Umbilical cord (tissue), 2 donors: ENCODE data around the gene MICAL2. TPM values are rescaled to one million over a fixed set of nuclear protein-coding genes. Genes with fewer than 3 reads are reported as not detected.

Experiments
- DNase-seq: peaks from one replicate; pipeline ENCODE4 v3.0.0-alpha.2; 2015; ENCODE audit warnings: low spot score
- total RNA-seq: library from RNA; depleted of rRNA; stranded (reverse); fragments of >200 nt; gene quantifications from one replicate; pipeline ENCODE4 v1.2.3, GENCODE V29; 2014; ENCODE audit warnings: low replicate concordance; ENCODE audit not compliant: insufficient read depth

Gene MICAL2
- total RNA-seq, 1 donor from 2014 or later: 59.9 TPM

DNA sequence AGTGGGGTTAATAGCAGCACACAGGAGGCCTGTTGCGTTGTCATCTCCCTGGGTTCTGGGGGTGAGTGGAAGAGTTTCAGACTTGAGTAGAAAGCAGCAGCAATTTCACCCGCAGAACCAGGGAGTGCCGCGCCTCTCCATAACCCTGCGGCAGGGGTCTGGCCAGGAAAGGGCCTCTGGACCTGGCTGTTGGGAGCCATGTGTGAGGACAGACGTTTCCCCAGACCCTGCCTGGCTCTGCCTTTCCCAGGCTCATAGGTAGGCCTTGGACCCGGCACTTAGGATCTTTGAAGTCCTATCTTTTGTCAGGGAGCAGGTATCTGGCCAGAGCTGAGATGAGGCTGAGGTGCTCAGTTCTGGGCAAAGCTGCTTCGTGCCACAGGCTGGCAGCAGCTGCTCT, 160.4 kb downstream of the MICAL2 start:
- no peak for DNase-seq

DNA sequence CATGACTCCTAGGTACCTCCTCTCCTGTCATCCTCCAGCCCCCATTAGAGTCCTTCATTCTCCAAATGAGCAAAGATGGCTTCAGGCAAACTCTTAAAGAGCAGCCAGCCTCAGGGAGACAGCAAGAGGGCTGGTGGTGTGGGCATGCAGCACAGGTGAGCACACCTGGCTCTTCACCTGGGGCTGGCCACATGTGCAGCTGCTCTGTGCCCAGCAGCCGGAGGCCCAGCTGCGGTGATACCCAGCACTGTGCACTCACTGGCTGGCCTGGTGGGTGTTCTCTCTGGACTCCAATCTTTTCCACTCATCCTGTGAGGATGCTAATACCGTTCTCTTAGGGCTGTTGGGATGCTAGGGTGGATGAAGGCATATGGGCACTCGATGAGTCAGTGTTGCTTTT, 160.9 kb downstream of the MICAL2 start:
- no peak for DNase-seq

DNA sequence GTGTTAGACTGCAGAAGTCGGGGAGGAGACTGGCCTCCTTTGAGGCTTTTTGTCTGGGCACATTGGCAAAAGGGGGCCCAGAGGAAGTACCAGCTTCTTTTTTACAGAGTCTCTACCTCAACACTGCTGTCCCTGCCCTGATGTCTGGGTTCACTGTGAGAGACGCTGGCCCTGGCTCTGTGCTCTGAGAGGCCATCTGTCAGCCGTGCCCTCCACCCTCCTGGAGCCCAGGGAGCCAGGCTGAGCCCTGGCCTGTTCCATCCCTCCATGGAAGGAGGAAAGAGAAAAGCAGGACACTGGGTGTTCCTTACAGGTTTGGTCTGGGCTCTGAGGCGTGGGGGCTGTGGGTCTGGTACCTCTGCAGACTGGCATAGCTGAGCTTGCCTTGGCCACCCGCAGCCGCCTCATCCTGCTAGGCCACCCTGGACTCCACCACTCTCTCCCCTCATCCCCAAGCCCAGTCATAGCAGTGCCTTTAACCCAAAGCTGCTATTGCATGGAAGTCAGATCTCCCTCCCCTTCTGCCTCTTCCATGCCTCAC, 161.5 kb downstream of the MICAL2 start:
- DNase-seq: no peak

DNA sequence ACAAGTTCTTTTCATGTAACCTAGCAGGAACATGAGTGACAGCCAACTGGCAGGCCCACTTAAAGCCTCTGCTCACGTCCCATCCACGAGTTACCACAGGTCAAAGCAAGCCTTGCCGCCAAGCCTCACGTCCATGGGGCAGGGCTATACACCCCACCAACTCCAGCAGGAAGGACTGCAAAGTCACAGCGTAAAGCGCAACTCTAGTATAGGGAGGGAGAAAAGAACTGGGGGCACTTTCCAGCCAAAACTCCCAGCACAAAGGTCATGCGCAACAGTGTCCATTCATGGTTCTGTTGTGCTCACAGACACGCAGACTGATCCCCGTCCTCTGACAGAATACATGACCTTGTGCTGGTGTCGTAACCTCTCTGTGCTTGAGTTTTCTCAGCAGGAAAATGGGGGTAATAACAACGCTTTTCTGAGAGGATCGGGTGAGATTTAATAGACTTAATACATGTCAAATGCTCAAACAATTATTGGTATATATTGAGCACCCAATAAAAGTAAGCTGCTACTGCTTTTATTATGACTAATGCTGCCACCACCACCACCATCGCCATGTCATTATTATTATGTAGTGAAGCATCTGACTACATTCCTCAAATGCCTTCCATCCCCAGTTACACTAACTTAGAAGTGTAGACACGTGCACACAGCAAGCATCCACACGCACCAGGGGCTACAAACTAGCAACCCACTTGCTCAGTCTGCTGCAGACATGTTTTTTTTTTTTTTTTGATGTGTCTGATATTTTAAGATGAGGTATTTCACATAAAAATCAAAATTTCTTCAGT, 162.6 kb downstream of the MICAL2 start:
- no peak for DNase-seq

DNA sequence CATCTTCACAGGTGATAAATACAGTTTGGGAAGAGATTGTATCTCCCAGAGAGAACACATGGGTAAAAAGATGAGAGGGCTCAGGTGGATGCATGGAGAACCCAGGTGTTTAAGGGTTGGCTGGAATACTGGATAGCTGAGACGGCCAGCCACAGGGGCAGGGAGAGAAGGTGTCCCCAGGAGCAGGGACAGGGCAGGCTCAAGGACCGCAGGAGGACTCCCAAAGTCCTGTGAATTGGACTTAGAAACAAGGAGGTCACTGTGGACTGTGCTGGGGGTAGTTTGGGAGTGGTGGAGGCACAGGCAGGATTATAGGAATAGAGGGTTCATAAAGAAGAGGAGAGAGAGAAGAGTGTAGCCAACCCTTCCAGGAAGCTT, 163.2 kb downstream of the MICAL2 start:
- no peak for DNase-seq

DNA sequence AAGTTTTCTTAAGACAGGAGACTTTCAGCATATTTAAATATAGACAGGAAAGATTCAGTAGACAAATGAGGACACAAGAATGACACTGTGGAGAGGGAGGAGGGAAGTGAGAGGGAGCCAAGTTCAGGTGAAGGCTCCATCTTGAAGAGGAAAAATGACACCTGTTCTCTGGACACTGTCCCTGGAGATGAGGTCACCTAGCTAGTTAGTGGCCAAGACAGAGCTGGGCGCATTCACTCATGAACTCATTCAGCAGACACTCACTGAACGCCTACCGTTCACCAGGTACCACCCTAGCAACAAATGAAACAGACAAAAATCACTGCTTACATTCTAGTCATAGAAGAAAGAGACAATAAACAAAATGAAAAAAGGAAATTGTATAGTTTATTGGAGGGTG, 163.7 kb downstream of the MICAL2 start:
- no peak for DNase-seq

DNA sequence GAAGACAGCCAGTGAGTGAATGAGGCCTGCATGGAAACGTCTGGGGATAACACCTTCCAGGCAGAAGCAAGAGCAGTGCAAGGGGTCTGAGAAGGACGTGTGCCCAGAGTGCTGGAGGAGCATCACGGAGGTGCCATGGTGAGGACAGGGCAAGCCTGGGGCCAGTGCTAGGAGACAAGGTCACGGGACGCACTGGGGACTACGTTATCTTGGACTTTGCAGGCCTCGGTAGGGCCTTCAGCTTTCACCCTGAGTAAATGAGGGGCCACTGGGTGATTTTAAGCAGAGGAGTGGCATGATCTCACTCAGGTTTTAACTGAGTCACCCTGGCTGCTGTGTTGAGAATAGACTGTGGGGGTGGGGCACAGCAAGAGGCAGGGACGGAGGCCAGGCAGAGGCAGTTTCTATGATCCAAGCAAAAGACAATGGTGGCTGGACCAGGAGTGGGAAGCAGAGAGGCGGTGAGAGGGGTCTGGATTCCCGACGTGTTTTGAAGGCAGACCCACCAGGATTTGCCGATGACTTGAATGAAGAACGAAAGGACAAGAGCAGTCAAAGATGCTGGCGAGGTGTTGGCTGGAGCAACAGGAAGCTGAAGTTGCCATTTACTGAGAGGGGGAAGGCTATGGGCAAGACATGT, 164.3 kb downstream of the MICAL2 start:
- DNase-seq: peak; percentile 50

DNA sequence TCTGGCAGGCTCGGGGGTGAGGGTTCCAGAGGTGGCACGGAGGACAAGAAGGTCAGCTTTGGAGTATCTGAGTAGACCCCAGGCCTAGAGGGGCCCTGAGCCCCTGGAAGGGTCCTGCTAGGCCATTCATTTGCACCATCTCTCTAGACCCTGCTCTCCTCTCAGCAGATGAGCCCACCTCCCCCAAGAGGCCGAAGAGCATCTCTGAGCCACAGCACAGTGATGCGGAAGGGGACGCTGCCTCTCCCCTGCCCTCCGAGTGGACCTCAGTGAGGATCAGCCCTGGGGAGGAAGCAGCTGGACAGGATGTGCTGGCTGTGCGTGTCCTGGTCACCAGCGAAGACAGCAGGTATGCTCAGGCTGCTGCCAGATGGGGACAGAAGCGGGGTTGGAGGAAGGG, 165.4 kb downstream of the MICAL2 start:
- DNase-seq: no peak

DNA sequence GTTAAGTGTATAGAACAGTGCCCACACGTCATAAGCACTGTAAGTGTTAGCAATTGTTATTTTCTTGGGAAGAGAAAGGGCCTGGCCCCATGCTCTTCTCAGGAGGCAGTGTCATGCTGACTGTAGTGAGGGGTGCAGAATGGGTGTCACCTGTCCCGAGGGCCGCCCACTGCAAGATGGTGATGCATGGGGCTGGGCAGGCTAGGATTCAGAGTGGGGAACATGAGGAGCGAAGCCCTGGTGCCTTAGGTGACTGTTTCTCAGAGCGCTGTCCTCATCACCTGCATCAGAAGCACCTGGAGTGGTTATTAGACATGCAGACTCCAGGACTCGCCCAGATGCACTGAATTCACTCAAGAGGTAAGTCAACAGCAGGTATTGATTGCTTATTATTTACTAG, 166.0 kb downstream of the MICAL2 start:
- DNase-seq: no peak

DNA sequence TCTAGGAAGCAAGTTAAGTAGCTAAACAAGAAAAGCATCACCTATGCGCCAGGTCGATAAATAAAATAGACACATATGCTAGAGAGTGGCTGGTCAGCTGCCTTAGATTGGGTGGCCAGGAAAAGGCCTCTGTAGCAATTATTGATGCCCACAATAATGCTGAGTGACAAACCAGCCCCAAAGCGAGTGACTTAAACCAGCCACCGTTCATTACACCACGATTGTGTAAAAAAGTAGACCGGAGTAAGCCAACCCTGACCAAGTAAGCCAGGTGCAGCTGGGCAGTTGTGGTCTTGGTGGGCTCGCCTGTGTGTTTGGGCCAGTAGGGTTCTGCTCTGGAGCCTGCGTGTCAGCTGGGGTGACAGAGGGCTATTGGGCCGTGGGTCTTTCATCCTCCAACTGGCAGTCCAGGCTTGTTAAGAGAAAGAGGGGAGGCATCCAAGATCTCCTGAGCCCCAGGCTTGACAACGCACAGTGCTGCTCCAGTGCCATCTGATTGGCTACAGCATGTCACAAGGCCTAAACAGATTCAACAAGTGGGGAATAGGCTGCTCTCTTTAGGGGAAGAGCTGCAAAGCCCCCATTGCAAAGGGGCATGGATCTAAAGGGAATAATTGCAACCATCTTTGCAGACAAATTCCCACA, 166.6 kb downstream of the MICAL2 start:
- DNase-seq: no peak

DNA sequence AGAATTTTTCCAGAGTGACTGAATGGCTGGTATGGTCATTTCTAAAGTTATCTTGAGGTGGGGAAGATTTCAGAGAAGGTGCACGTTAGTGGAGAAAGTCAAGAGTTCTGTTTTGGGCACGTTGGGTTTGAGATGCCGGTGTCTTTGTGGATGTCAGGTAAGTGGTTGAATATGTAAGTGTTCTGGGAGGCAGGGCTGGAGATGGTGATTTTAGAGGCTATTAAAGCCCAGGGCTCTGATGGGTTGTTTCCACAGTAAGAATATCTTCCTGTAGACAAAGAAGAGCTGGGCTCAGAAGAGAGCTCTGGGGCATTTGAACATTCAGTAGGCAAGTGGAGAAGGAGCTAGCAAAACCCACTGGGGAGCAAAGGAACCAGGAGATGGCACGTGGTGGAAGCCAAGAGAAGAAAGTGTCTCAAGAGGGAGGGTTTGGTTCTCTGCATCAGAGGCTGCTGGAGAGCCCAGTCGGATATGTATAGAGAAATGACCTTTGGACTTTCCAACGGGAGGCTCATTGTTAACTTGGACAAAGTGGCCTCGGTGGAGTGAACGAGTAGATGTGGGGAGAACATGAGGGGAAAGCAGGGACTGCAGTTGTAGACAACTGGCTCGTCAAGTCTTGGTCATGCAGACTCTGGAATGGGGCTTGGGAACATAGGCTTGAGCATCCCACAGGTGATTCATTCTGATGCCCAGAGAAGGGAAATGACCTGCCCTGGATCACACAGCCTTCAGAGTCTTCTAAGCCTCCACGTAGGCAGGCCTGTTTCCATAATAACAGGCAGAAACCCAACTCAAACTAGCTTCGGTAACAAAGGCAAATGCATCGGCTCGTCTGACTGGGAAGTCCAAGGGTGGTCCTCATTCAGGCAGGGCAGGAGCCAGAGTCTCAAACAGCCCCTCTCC, 168.6 kb downstream of the MICAL2 start:
- no peak for DNase-seq

DNA sequence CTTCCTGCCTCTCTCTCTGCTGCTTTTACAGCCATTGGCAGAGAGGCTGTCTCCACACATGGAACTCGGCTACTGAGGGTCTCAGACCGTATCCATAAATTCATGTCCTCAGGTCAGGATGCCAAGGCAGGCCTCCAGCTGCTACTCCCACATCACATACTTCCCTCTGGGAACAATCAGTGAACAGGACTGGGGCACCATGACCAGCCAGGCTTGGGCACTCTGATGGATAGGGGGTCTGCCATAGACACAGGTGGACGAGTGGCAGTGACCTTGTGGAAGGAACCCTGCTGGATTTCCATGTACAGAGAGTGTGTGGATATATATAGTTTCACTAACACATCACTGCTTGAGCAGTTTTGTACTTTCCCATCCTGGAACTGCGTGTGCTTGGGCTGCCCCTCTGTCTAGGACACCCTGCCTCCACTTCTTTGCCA, 169.3 kb downstream of the MICAL2 start:
- no peak for DNase-seq

DNA sequence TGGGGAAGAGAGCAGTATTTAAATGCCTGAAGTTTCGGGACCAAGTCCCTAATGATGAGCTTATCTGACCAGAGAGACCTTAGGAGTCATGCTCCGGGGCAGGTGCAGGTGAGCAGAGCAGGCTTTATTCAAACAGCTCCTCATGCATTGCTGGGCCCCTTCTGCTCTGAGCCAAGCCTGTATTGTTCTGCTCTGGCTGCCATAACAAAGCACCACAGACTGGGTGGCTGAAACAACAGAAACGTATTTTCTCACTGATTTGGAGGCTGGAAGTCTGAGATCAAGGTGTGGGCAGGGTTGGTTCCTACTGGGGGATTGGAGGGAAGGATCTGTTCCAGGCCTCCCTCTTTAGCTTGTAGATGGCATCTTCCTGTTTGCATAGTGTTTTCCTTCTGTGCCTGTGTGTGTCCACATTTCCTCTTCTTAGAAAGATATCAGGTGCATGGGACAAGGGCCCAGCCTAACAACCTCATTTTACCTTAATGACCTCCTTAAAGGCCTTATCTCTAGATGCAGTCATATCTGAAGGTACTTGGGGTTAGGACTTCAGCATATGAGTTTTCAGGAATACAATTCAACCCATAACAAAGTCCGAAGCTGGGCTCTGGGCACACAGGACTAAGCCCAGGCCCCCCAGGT, 169.9 kb downstream of the MICAL2 start:
- no peak for DNase-seq

DNA sequence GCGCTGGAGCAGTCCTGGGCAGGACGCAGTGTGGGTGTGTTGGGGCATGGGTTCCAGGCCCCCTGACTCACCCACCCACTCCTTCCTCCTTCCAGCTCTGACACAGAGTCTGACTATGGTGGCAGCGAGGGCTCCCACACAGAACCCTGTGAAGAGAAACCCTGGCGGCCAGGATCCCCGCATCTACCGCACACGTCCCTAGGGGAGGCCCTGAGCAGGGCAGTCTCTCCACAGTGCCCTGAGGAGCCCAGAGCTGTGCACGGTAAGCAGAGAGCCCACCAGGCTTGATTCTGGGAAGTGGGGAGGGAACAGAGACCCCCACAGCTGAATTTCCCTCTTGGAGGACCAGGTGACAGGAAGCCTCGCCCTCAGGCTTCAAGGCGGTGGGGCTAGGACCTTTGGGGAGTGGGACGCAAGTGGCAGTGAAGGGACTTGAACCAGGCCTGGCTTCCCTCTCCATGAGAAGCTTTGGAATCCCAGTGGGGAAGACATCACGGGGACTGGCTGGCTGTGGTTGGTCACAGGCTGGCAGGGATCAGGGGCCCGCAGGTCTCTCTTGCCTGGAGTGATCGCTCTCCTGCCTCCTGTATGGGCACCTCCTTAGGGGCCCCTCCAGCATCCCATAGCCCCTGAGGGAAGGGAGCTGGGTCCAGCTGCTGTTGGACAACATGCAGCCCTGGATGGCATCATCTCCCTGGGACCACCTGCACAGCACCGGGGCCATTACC, 170.6 kb downstream of the MICAL2 start:
- no peak for DNase-seq

DNA sequence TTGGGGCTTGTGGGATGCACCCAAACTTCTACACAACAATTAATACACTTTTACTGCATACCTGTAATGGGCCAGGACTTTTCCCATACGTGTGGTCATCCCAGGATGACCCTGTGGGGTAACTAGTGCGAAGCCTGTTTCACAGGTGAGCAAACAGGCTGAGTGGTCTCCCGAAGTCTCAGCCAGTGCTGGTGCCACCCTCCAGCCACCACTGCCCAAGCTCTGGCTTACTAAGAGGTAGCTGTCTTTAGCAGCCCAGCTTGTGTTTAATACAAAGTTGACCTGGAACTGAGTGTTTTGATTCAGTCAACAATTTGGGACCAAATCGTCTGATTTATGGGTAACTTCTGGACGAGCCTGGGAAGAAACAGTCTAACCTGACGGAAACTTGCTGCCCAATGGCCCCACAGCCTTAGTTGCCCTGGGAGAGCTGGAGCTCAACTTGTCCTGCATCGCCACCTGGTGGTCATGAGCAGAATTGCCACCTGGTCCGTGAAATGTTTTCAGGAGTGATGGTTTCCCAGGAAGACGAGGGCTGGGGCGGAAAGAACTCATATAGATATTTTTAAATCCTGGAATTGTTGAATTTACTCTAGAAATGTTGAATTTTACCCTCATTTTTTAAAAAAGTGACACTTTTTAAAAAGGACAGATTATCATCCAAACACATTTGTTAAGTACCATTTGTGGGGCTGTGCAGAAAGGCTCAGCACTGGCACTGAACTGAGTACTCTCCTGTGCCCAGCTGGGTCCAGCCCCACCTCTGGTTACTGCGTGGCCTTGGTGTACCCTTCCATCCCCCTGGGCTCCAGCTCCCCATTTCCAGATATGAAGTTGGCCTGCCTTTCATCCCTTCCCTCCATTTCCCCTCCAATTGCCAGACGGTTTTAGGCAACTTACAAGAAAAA, 171.4 kb downstream of the MICAL2 start:
- peak; percentile 85 for DNase-seq

DNA sequence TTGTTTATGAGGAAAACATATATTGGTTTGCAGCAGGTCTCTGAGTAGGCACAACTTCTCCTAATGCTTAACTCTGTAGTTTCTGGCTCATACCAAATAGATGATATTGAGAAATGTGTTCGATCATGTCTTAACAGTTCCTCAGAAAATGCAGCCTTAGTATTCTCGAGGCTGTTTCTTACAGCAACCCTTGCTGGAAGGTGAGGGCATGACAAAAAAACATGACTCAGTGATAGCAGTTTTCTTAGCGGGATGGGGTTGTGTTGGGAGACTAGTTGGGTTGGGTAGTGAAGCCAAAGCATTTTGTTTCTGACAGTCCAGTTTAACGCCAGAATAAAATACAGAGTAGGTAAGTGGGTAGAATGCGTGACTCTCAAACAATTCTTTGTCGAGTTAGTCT, 172.3 kb downstream of the MICAL2 start:
- DNase-seq: no peak

DNA sequence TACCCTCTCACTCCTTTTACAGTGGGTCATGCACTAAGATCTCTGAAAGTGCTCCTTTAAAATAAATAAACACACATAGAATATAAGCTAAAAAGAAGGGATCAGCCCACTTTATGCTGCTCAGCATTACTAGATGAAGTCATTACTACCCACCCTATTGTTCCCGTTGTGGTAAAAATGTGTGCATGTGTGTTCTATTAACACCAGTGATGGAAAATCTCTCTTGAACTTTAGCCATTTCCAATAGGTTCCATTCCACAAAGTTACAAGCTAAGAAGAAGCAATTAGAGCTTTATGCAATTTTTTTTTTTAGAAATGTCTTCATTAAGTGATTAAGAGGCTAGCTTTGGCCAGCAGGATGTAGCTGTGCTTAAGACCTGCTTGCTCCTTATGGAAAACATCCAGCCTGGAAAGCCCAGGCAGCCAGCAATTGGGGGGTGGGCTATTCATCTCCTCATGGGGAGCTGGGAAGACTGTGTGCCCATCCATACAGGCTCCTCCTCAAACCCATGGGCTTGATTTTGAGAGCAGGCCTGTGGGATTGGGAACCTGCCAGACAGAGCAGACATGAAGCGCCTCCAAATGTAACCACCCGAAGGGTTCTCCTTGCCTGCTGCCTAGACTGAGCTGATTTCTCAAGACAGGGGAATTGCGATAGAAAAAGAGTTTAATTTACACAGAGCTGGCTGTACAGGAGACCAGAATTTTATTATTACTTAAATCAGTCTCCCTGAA, 174.1 kb downstream of the MICAL2 start:
- DNase-seq: no peak

DNA sequence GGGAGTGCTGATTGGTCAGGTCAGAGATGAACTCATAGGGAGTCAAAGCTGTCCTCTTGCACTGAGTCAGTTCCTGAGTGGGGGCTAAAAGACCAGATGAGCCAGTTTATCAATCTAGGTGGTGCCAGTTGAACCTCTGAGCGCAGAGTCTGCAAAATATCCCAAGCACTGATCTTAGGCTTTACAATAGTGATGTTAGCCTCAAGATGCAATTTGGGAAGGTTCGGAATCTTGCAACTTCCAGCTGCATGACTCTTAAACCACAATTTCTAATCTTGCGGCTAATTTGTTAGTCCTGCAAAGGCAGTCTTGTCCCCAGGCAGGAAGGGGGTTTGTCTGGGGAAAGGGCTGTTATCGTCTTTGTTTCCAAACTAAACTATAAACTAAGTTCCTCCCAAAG, 174.7 kb downstream of the MICAL2 start:
- DNase-seq: peak; percentile 63

DNA sequence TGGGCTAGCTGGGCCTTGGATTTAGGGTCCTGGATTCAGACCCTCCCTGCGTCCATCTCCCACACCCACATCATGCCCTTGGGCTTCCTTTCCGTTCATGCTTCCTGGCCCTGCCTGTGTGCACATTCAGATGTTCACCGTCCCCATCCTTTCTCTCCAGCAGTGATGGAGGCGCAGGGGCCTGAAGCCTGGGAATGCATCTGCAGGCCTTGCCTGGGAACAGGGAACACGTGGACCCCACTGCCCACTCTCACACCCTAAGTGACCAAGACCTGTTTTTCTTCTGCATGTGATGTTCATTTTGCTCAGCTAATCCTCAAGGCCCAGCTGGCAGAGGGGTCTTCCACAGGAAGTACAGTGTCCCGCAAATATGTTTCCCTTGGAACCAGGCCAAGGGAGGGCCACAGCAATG, 175.4 kb downstream of the MICAL2 start:
- no peak for DNase-seq
